HG02588 (cell line): ENCODE results near the gene IFITM2.
"Not testable (repeated sequence)": the region's sequence is repeated elsewhere in the genome, so short reads cannot be mapped to it uniquely, and the experiment has no call there.

Experiments
- ATAC-seq: cut with Tn5 transposase; IDR thresholded peaks from one replicate; pipeline ENCODE4 v1.9.1; 2021; ENCODE audit warnings: mild to moderate bottlenecking, moderate library complexity; ENCODE audit not compliant: unreplicated experiment

Gene IFITM2

DNA sequence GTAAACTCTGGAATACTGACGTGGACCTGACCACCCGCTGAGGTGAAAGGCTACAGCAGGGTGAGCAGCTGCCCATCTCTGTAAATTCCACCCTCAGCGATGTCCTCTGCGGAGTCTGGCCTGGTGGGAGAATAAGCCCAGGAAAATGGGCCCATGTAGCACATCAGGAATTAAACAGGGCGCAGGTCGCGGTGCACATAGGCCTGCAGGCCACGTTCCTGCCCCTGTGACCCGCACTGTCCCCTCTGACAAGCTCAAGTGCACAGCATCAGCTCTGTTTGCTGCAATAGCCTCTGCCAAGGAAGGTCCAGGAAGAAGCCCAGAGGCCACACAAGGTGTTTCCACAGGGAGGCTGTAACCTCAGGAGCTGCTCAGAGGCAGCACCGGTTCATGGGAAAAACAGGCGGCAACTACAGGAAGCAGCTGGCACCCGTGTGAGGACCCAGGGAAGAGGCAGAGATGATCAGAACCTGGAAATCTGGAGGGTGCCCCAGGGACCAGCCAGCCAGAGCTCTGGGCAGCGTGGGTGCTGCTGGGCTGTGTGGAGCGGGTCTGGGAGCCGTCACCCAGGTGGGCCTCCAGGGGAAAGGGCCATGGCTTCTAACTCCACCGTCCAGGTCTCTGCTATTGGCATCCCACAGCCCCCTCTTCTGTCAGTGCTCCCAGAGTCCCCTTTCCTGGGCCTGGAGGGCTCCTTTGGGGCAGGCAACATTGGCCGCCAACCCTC, 808 bp upstream of the IFITM2 start:
- ATAC-seq, result no peak

DNA sequence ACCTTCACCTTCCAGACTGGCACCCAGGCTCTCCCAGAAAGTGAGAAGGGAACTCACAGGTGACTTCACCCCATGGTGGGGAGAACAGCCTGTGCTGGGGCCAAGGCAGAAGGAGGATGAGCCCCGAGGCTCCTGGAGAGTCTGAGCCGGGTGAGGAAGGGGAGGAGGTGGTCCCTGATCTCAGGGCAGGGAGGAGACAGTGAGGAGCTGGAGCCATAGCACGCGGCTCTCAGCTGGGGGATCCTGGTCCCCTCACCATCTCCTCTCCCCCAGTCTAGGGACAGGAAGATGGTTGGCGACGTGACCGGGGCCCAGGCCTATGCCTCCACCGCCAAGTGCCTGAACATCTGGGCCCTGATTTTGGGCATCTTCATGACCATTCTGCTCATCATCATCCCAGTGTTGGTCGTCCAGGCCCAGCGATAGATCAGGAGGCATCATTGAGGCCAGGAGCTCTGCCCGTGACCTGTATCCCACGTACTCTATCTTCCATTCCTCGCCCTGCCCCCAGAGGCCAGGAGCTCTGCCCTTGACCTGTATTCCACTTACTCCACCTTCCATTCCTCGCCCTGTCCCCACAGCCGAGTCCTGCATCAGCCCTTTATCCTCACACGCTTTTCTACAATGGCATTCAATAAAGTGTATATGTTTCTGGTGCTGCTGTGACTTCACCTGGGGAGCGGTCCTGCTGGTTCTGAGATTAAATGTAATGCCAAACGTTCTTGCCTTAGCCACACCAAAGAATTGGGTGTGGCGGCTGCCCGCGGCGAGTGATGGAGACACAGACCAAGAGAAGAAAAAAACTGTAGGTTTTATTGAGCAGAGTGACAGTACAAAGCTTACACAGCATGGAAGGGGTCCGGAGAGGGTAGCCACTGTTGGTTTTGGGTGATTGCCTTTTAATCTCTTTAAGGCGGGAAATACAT, 1.4 kb downstream of the IFITM2 start:
- not testable (repeated sequence) for ATAC-seq

DNA sequence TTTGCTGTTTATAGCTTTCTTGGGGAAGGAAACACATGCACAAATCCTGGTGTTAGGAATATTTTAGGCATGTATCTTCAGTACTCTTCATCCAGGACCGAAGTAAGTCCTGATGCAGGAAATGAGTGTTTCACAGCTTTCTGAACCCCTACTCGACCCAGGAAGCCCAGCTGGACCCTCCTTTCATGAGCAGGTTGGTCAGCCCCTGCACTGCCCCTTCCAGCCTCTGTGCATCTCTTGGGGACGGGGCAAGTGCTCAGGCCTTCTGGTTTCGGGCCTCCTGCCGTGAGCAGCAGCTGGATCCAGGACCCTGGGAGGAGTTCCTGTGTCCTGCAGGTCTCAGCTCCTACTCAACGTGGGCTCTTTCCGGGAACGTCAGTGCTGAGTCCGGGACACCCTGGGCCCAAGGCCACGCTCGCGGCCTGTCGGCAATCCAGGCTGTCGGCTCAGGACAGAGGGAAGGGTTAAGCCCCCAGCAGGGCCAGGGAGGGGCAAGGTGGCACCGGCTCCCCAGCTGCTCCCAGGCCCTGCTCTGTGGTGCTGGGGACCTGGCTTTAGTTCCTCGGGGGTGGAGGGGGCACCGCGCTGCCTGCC, 2.5 kb downstream of the IFITM2 start:
- ATAC-seq, result not testable (repeated sequence)

DNA sequence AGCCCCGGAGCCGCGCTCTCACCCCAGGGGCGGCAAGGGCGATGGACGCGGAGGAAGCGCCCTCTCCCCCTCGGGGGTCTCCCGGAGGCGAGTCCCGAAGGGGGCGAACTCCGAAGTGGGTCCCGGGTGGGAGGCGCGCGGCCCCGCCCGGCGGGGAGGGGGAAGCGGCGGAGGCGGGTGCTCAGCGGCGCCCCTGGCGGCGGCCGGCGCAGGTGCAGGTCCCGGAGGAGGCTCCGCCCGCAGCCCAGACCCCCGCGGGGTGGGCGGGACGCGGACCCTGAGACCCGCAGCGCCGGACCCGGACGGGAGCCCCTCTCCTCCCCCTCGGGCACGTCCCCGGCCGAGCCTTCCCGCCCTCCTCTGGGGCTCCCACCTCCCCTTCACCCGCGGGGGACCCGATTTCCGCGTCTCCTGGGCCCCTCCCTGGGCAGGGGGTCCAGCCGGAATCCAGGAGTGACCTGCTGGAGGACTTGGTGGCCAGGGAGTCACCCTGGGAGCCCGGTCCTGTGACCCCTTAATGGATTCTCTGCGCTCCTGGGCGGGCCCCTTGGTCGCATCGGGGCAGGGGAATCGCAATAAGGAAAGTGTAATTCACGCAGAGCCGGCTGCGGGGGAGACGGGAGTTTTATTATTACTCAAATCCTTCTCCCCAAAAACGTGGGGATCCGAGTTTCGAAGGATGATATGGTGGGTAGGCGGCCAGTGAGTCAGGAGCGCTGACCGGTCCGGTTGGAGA, 3.6 kb downstream of the IFITM2 start:
- ATAC-seq, result peak; percentile 35

DNA sequence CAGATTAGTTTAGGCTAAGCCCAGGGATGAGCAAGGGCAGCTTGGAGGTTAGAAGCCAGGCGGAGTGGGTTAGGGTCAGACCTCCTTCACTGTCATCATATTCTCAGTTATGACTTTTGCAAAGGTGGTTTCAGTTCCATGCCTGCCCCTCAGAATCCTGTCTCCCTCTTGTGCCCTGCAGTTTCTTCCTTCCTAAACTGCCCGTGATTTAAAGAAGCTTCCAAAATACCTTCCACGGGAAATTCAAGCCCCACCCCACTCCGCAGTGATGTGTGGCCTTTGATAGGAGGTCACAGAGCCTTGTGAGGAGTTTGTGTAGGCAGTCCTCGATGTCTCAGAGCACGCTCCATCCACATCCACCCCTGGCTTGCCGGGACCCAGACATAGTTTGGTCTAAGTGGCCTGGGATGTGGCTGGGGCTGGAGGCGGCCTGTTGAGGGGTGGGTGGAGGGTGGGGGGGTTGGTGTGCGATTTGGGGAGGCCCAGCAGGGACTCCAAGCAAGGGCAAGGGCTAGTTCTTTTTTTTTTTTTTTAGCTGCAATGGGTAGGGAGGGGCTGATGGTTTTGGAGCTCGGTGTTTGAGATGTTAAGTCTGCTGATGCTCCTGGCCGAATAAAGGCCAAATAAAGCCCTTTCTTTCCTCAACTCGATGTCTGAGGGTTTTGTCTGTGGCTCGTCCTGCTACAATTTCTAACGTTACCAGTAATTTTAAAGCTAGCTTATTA, 4.6 kb downstream of the IFITM2 start:
- no peak for ATAC-seq

DNA sequence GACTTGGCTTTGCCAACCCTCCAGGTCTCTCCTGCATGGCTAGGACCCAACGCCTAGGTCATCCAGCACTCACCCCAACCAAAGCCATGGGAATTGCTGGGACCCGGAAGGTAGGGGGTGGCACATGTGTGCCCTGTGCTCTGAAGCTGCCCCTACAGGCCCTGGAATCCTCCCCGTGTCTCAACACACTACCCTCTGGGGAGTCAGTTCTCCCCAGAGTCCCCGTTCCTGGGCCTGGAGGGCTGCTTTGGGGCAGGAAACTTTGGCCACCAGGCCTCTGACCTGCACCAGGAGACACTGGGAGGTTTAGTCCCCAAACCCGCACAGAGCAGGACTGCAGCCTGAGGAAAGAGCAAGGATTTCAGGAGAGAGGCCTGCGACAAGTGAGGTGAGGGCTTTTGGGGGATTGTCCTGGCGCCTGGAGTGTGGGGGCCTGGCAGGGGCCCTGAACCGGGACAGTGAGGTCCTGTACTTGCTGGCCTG, 5.7 kb downstream of the IFITM2 start:
- no peak for ATAC-seq

DNA sequence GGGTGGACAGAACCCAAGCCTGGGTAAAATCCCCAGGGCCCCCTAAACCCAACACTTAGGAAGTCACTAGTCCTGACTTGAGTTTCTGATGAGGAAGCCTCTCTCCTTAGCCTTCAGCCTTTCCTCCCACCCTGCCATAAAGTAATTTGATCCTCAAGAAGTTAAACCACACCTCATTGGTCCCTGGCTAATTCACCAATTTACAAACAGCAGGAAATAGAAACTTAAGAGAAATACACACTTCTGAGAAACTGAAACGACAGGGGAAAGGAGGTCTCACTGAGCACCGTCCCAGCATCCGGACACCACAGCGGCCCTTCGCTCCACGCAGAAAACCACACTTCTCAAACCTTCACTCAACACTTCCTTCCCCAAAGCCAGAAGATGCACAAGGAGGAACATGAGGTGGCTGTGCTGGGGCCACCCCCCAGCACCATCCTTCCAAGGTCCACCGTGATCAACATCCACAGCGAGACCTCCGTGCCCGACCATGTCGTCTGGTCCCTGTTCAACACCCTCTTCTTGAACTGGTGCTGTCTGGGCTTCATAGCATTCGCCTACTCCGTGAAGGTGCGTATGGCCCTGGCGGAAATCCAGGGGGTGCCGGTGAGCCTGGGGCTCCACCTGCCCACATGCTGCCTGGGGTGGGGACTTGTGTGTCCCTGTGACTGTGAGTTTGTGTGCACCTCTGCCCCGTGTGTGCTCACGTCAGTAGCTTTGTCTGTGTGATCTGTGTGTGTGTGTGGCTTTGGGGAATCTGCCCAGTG, 6.4 kb downstream of the IFITM2 start, which contains the start of gene IFITM1:
IFITM1 (plus strand) TSS at position 254 of the 767 bp plus-strand sequence; CDS start at position 385, 131 bp downstream.
- no peak for ATAC-seq

DNA sequence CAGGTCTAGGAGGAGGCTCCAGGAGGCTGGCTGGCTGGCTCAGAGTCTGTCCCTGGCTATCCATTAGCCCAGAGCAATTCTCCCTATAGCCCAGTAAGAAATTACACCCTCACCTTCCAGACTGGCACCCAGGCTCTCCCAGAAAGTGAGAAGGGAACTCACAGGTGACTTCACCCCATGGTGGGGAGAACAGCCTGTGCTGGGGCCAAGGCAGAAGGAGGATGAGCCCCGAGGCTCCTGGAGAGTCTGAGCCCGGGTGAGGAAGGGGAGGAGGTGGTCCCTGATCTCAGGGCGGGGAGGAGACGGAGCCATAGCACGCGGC, 6.9 kb downstream of the IFITM2 start:
- ATAC-seq, result not testable (repeated sequence)

DNA sequence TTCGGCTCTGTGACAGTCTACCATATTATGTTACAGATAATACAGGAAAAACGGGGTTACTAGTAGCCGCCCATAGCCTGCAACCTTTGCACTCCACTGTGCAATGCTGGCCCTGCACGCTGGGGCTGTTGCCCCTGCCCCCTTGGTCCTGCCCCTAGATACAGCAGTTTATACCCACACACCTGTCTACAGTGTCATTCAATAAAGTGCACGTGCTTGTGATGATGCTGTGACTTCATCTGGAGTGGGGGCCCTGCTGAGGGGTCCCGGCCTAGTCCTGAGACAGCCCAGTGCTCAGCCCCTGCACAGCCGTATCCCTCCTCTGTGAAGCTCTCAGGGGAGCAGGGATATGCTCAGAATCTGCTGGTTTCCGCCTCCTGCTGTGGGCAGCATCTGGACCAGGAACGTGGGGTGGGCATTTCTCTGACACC, 7.5 kb downstream of the IFITM2 start:
- no peak for ATAC-seq

DNA sequence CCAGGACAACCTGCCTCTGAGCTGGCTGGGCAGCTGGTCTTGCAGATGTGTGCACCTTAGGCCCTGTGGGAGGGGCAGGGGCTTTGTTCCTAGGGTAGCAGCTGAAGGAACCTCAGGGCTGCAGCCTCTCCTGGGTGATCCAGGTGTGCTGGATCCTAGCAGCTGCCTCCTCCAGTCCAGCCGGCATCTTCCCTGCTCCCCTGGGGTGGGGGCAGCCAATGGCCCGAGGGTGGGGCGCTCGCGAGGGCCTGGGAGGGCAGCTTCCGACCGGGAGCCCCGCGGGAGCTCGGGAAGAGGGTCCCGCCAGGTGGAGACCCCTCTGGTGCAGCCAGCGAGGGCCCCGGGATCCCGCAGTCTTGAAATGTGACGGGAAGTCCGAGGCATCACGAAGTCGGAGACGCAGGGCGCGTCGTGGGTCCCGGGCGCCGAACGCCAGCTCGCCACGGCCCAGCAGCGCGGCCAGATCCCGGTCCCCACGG, 7.9 kb downstream of the IFITM2 start:
- ATAC-seq, result no peak

DNA sequence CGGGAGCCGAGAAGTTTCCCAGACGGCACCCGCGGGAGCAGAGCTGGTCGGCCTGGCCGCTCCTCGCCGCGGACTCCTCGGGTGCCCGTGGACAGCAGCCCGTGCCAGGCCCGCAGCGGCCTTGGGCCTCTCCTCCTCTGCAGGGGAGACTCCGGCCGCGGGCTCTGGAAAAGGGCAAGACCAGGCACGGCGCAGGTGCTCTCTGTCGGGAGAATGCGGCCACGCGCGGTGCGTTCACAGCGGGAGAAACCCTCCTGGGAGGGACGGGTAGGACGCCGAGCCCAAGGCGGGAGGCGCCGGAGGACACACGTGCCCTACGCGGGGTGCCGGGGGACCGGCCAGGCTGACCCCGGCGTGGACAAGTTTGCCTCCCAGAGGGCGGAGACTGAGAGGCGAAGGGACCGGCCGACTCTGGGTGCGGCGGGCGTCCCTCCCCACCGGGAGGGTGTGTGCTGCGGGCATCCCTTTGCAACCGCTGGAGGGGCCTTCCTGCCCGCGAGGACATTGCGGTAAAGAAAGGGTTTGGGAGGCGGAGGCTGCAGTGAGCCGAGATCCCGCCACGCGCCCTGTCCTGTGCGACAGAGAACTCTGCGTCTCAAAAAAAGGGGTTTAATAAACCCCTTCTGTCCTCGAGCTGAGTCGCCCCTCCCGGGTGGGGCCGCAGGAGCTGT, 8.6 kb downstream of the IFITM2 start:
- no peak for ATAC-seq

DNA sequence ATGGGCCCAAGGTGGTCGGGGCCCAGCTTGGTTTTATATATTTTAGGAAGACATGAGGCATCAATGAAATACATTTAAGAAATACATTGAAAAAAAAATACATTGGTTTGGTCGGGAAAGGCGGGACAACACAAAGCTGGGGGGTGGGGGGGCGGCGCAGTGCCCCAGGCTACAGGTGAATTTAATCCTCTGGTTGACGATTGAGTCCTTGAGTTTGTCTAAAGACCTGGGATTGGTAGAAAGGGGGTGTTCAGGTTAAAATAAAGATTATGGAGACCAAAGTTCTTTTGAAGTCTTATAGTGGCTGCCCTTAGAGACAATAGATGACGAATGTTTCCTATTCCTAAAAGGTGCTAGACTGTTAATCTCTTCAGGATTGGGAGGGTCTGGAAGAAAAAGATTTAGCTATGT, 9.3 kb downstream of the IFITM2 start:
- ATAC-seq, result no peak

DNA sequence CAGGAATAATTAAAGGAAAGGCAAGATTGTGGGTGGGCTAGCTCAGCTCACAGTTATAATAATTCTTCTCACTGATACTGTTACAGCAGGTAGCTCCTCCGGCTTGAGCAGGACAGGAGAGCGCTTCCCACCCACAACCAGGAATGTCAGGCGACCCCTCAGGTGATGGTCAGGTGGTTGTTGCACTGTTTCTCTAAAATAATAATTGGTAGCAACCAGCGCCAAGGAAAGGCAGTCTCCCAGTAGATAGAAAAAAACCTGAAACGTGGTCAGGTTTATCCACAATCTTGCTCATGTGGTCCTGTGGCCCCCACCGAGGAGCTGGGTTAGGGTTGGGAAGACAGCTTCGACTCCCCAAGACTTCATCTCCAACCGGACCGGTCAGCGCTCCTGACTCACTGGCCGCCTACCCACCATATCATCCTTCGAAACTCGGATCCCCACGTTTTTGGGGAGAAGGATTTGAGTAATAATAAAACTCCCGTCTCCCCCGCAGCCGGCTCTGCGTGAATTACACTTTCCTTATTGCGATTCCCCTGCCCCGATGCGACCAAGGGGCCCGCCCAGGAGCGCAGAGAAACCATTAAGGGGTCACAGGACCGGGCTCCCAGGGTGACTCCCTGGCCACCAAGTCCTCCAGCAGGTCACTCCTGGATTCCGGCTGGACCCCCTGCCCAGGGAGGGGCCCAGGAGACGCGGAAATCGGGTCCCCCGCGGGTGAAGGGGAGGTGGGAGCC, 10.2 kb downstream of the IFITM2 start:
- peak; percentile 7 for ATAC-seq

DNA sequence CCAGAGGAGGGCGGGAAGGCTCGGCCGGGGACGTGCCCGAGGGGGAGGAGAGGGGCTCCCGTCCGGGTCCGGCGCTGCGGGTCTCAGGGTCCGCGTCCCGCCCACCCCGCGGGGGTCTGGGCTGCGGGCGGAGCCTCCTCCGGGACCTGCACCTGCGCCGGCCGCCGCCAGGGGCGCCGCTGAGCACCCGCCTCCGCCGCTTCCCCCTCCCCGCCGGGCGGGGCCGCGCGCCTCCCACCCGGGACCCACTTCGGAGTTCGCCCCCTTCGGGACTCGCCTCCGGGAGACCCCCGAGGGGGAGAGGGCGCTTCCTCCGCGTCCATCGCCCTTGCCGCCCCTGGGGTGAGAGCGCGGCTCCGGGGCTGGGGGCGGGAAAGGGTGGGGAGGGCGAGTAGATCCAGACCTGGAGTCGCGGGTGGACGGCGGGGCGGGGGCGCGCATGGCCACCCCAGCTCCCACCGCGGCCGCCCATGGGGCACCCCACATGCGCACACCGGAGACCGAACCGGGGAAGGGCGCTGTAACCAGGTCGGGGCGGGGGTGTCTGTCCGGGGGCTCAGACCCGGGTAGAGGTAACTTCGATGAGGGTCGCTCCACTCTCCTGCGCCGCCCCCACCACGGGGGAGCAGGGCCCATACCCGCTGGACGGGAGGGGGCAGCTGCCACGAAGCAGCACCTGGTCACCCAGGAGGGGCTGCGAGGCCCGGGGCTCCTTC, 10.9 kb downstream of the IFITM2 start:
- ATAC-seq, result peak; percentile 43

DNA sequence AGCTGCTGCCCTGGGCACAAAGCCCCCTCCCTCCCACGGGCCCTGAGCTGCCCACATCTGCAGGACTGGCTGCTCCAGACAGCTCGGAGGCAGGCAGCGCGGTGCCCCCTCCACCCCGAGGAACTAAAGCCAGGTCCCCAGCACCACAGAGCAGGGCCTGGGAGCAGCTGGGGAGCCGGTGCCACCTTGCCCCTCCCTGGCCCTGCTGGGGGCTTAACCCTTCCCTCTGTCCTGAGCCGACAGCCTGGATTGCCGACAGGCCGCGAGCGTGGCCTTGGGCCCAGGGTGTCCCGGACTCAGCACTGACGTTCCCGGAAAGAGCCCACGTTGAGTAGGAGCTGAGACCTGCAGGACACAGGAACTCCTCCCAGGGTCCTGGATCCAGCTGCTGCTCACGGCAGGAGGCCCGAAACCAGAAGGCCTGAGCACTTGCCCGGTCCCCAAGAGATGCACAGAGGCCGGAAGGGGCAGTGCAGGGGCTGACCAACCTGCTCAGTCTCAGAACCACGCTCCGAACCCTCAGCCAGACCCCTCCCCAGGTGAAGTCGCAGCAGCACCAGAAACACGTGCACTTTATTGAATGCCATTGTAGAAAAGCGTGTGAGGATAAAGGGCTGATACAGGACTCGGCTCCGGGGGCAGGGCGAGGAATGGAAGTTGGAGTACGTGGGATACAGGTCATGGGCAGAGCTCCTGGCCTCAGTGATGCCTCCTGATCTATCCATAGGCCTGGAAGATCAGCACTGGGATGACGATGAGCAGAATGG, 11.7 kb downstream of the IFITM2 start:
- not testable (repeated sequence) for ATAC-seq

DNA sequence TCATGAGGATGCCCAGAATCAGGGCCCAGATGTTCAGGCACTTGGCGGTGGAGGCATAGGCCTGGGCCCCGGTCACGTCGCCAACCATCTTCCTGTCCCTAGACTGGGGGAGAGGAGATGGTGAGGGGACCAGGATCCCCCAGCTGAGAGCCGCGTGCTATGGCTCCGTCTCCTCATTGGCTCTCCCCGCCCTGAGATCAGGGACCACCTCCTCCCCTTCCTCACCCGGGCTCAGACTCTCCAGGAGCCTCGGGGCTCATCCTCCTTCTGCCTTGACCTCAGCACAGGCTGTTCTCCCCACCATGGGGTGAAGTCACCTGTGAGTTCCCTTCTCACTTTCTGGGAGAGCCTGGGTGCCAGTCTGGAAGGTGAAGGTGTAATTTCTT, 12.3 kb downstream of the IFITM2 start:
- not testable (repeated sequence) for ATAC-seq

DNA sequence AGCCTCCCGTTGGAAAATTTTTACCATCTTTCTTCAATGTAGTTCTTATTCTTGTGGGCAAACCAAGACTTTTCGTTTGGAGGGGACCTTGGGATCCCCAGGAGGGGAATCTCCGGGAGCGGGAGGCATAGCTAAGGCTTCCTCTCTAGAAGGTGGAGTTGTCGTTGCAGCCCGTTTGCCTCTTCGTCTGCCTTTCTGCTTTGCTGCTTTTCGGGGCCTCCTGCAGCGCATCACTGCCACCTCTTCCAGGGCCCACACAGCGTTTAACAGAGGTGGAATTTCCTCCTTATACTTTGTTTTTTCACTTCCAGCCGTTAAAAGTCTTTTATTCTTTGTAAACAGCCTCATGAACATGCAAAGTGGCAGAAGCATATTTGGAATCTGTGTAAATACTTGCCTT, 16.5 kb downstream of the IFITM2 start:
- no peak for ATAC-seq
